Ishikawa (cell line): ENCODE data around the gene RBM5.

Experiments used
- CEBPB ChIP-seq: IDR thresholded peaks from 2 replicates; pipeline ENCODE4 v1.6.1; 2012
- CREB1 ChIP-seq: IDR thresholded peaks from 2 replicates; pipeline ENCODE4 v1.6.1; 2012; ENCODE audit warnings: low read depth
- EGR1 ChIP-seq: IDR thresholded peaks from 2 replicates; pipeline ENCODE4 v1.6.1; 2012
- EP300 ChIP-seq: IDR thresholded peaks from 2 replicates; pipeline ENCODE4 v1.6.1; 2012; ENCODE audit warnings: borderline replicate concordance
- FOXM1 ChIP-seq: IDR thresholded peaks from 2 replicates; pipeline ENCODE4 v1.6.1; 2012; ENCODE audit warnings: low read depth, borderline replicate concordance
- MAX ChIP-seq: IDR thresholded peaks from 2 replicates; pipeline ENCODE4 v1.6.1; 2012
- NFIC ChIP-seq: IDR thresholded peaks from 2 replicates; pipeline ENCODE4 v1.6.1; 2012
- RAD21 ChIP-seq: IDR thresholded peaks from 2 replicates; pipeline ENCODE4 v1.6.1; 2012; ENCODE audit warnings: low read depth
- REST ChIP-seq: IDR thresholded peaks from 2 replicates; pipeline ENCODE4 v1.6.1; 2012; ENCODE audit warnings: low read depth, mild to moderate bottlenecking
- TAF1 ChIP-seq: IDR thresholded peaks from 2 replicates; pipeline ENCODE4 v1.6.1; 2012; ENCODE audit warnings: low read depth, mild to moderate bottlenecking
- TCF12 ChIP-seq: IDR thresholded peaks from 2 replicates; pipeline ENCODE4 v1.6.1; 2012; ENCODE audit warnings: low read depth
- TEAD4 ChIP-seq: IDR thresholded peaks from 2 replicates; pipeline ENCODE4 v1.6.1; 2012
- USF1 ChIP-seq: IDR thresholded peaks from 2 replicates; pipeline ENCODE4 v1.6.1; 2012
- YY1 ChIP-seq: IDR thresholded peaks from 2 replicates; pipeline ENCODE4 v1.6.1; 2012; ENCODE audit warnings: low read depth
- ZBTB7A ChIP-seq: IDR thresholded peaks from 2 replicates; pipeline ENCODE4 v1.6.1; 2012; ENCODE audit warnings: low read depth

Gene RBM5

GRCh38 chr3:50123394-50124051, 34.8 kb downstream of the RBM5 start:
- TF ChIP-seq REST (no peak), TEAD4 (no peak), EP300 (no peak), EGR1 (no peak), ZBTB7A (peak; percentile 29; the same call in 1 of the 2 replicates)

GRCh38 chr3:50124052-50124799, 35.5 kb downstream of the RBM5 start:
- TF ChIP-seq USF1 (peak; percentile 45; the same call in 1 of the 2 replicates), TCF12 (no peak)

- TF ChIP-seq EP300 (no peak), RAD21 (no peak), YY1 (no peak), MAX (peak; percentile 33; the same call in 1 of the 2 replicates), NFIC (no peak), CEBPB (no peak)
These were observed 36.1 kb downstream of the RBM5 start for GRCh38 chr3:50124800-50125178.

- no peak for TF ChIP-seq FOXM1
- no peak for TF ChIP-seq TCF12
- no peak for TF ChIP-seq RAD21
- TF ChIP-seq USF1, result no peak
- no peak for TF ChIP-seq ZBTB7A
- TF ChIP-seq YY1, result no peak
- TF ChIP-seq TAF1, result no peak
These were observed 37.0 kb downstream of the RBM5 start for GRCh38 chr3:50125541-50126286.

GRCh38 chr3:50126287-50127211, 37.8 kb downstream of the RBM5 start:
- TF ChIP-seq CEBPB (no peak), NFIC (peak; percentile 68; the same call in 1 of the 2 replicates), EP300 (peak; percentile 34; the same call in 1 of the 2 replicates), TEAD4 (peak; percentile 91), RAD21 (no peak), EGR1 (no peak), YY1 (no peak), REST (no peak), FOXM1 (no peak), TCF12 (peak; percentile 31; the same call in 1 of the 2 replicates), CREB1 (no peak)
